Measurements from ENCODE around the gene DCHS2. TPM values are rescaled to one million over a fixed set of nuclear protein-coding genes. Genes with fewer than 3 reads are reported as not detected.

DCHS2 gene
- total and polyA plus RNA-seq, 2 of the 8 experiments (the other 6 are each of a cell fraction or from before 2014, with no cell fraction given) = 0.54 to 2.6 TPM

GRCh38 chr4:154294652-154295350, 196.8 kb downstream of the DCHS2 start (continued):
- TF ChIP-seq, protein P1, sequence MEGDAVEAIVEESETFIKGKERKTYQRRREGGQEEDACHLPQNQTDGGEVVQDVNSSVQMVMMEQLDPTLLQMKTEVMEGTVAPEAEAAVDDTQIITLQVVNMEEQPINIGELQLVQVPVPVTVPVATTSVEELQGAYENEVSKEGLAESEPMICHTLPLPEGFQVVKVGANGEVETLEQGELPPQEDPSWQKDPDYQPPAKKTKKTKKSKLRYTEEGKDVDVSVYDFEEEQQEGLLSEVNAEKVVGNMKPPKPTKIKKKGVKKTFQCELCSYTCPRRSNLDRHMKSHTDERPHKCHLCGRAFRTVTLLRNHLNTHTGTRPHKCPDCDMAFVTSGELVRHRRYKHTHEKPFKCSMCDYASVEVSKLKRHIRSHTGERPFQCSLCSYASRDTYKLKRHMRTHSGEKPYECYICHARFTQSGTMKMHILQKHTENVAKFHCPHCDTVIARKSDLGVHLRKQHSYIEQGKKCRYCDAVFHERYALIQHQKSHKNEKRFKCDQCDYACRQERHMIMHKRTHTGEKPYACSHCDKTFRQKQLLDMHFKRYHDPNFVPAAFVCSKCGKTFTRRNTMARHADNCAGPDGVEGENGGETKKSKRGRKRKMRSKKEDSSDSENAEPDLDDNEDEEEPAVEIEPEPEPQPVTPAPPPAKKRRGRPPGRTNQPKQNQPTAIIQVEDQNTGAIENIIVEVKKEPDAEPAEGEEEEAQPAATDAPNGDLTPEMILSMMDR (IDR thresholded peaks at IDR 0.05; ENCODE audit: control extremely low read depth in 1 of 3, insufficient read depth in 1 of 3, low read depth in 1 of 3, low read length in 3 of 3) = no peak
- TF ChIP-seq CHD7 (IDR thresholded peaks at IDR 0.05; ENCODE audit: insufficient replicate concordance, low read length) = no peak
- TF ChIP-seq POLR2A (IDR thresholded peaks at IDR 0.05; ENCODE audit: control extremely low read depth in 1 of 2, low read depth in 2 of 2, low read length in 2 of 2) = no peak
- TF ChIP-seq TAF7 (optimal IDR thresholded peaks at IDR 0.05; ENCODE audit: borderline replicate concordance, low read depth, low read length) = no peak
- TF ChIP-seq KDM4A (IDR thresholded peaks at IDR 0.05; ENCODE audit: low read depth, low read length, severe bottlenecking) = no peak
- no peak for TF ChIP-seq SIRT6 (IDR thresholded peaks at IDR 0.05; ENCODE audit: low read length)
- no peak for TF ChIP-seq KDM1A (IDR thresholded peaks at IDR 0.05; ENCODE audit: borderline replicate concordance, low read length)
- TF ChIP-seq NRF1 (IDR thresholded peaks at IDR 0.05; ENCODE audit: low read depth, low read length) = no peak

All from H1 (cell line).